ENCODE results near the gene DDX60. TPM values are rescaled to one million over a fixed set of nuclear protein-coding genes. Genes with fewer than 3 reads are reported as not detected.

The DDX60 gene
- total RNA-seq, 4 donors from 2014 or later: 4.6 to 24.3 (median 13.8) TPM

GRCh38 chr4:168275836-168276235 is 42.7 kb downstream of the DDX60 start:
- Histone ChIP-seq H3K9me3 (no peaks in the 10 kb centered on the region), H3K27ac (no peak overlapping the region), H3K36me3 (peaks cover 0 to 96% of the 10 kb centered on the region in 2 donors), H3K27me3 (no peaks in the 10 kb centered on the region), H3K4me3 (no peak overlapping the region), H3K4me1 (no peaks in the 10 kb centered on the region)
- TF ChIP-seq EP300 (IDR thresholded peaks at IDR 0.05) (no peak), POLR2A (IDR thresholded peaks at IDR 0.05) (no peak), POLR2AphosphoS5 (IDR thresholded peaks at IDR 0.05) (no peak), CTCF (IDR thresholded peaks at IDR 0.05) (no peak)
- no peak for ATAC-seq
- WGBS, 2 donors (ENCODE audit: low coverage in 1 of 2): 92 to 100% methylated on average over 2 of the region's 2 CpGs

GRCh38 chr4:168274871-168275270 is 43.7 kb downstream of the DDX60 start:
- 100% methylated on average over 1 of the region's 1 CpG; no CpG with 5 or more reads in 1 of the 2 donors for WGBS, 2 donors (ENCODE audit: low coverage in 1 of 2)
- Histone ChIP-seq H3K27ac (no peak overlapping the region), H3K36me3 (peaks cover 0 to 95% of the 10 kb centered on the region in 2 donors), H3K9me3 (no peaks in the 10 kb centered on the region), H3K4me1 (no peaks in the 10 kb centered on the region), H3K27me3 (no peaks in the 10 kb centered on the region), H3K4me3 (no peak overlapping the region)
- TF ChIP-seq POLR2A (IDR thresholded peaks at IDR 0.05) (no peak), EP300 (IDR thresholded peaks at IDR 0.05) (no peak), POLR2AphosphoS5 (IDR thresholded peaks at IDR 0.05) (no peak), CTCF (IDR thresholded peaks at IDR 0.05) (no peak)
- no peak for ATAC-seq

DNA sequence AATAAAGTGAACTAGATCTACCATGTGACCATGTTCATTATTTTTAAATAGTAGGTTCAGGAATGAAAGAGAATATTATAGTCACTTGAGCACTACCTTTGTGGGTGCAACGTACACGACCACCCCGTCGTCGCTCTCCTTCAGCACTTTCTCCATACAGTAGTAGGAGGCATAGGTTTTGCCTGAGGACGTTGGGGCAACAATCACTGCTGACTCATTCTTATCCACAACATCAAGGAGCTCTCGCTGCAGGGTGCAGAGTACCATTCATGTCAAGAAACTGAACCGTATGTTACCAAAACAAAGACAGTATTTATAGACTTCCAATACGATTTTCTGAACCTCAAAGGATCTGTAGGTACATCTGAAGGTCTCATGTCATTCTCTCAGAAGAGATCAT is 44.7 kb downstream of the DDX60 start:
- H3K27me3 ChIP-seq: no peaks in the 10 kb centered on the region
- WGBS, 2 donors (ENCODE audit: low coverage in 1 of 2): 82 to 89% methylated on average over 3 to 9 of the region's 9 CpGs
- TF ChIP-seq EP300 (IDR thresholded peaks at IDR 0.05) (no peak), POLR2AphosphoS5 (IDR thresholded peaks at IDR 0.05) (no peak), POLR2A (IDR thresholded peaks at IDR 0.05) (no peak), CTCF (IDR thresholded peaks at IDR 0.05) (no peak)
- ATAC-seq: no peak
- no peak overlapping the region for H3K27ac ChIP-seq
- H3K9me3 ChIP-seq: no peaks in the 10 kb centered on the region
- H3K36me3 ChIP-seq: peaks cover 0 to 93% of the 10 kb centered on the region in 2 donors
- no peak overlapping the region for H3K4me3 ChIP-seq
- H3K4me1 ChIP-seq: no peaks in the 10 kb centered on the region

DNA sequence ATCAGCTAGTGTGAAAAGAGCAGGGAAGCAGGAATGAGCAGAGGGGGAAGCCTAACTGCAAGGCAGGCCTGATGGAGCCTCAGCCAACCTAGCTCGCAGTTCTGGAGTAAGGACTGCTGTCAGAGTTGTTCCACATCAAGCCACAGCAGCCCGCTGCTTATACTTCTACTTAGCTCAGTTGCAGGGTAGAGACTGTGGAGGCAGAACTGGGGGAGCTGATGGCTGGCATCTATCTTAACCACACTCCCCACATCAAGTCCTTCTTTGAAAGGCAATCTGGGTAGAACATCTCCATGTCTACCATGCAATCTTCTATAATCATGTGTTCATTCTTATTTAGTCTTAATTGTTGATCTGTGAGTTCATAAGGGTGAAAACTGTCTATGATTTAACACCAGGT is 46.1 kb downstream of the DDX60 start:
- Histone ChIP-seq H3K4me3 (no peak overlapping the region), H3K27ac (no peak overlapping the region), H3K4me1 (no peaks in the 10 kb centered on the region), H3K9me3 (no peaks in the 10 kb centered on the region), H3K27me3 (no peaks in the 10 kb centered on the region), H3K36me3 (peaks cover 2 to 94% of the 10 kb centered on the region in 2 donors)
- TF ChIP-seq POLR2AphosphoS5 (IDR thresholded peaks at IDR 0.05) (no peak), EP300 (IDR thresholded peaks at IDR 0.05) (no peak), POLR2A (IDR thresholded peaks at IDR 0.05) (no peak), CTCF (IDR thresholded peaks at IDR 0.05) (no peak)
- WGBS, 2 donors (ENCODE audit: low coverage in 1 of 2): 92% methylated on average over 2 of the region's 2 CpGs; no CpG with 5 or more reads in 1 of the 2 donors
- ATAC-seq: no peak

DNA sequence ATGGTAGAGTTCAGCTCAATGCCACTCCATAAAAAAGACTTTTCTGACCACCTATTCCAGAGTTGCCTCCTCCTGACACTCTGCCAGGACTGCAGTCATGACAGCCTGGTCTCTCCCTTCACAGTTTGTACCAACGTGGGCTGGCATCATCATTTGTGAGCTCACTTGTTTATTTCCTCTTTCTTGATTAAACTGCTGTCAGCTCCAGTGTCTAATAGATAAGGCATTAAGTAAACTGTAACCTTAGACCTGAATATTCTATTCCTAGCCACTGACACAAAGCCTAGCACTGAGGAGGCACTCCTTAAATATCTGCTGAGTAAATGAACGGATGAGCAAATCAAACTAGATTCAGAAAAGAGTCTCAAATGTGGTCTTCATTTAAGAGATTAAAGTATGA is 48.7 kb downstream of the DDX60 start:
- ATAC-seq: no peak
- Histone ChIP-seq H3K36me3 (peaks cover 5 to 85% of the 10 kb centered on the region in 2 donors), H3K27ac (no peak overlapping the region), H3K4me3 (no peak overlapping the region), H3K27me3 (no peaks in the 10 kb centered on the region), H3K9me3 (no peaks in the 10 kb centered on the region), H3K4me1 (peaks cover 0 to 6% (median 0%) of the 10 kb centered on the region in 3 donors)
- WGBS, 2 donors (ENCODE audit: low coverage in 1 of 2): 0 to 55% methylated on average over 1 to 2 of the region's 2 CpGs
- no peak for TF ChIP-seq CTCF (IDR thresholded peaks at IDR 0.05)
- TF ChIP-seq POLR2AphosphoS5 (IDR thresholded peaks at IDR 0.05): no peak
- TF ChIP-seq EP300 (IDR thresholded peaks at IDR 0.05): no peak
- TF ChIP-seq POLR2A (IDR thresholded peaks at IDR 0.05): no peak
